Endothelial cell (in vitro differentiated cells): ENCODE results near the gene MATCAP1. TPM values are rescaled to one million over a fixed set of nuclear protein-coding genes. Genes with fewer than 3 reads are reported as not detected.

ENCODE experiments used
- DNase-seq: peaks from one replicate; pipeline ENCODE4 v3.0.0; 2021; ENCODE audit warnings: low spot score
- H3K27ac Mint-ChIP-seq: one replicate; pipeline ENCODE4 v1.8.0; 2021; ENCODE audit warnings: mixed read lengths, inconsistent platforms; ENCODE audit not compliant: unreplicated experiment
- H3K27me3 Mint-ChIP-seq: one replicate; pipeline ENCODE4 v1.8.0; 2021; ENCODE audit warnings: mild to moderate bottlenecking, moderate library complexity, mixed read lengths, inconsistent platforms; ENCODE audit not compliant: unreplicated experiment
- H3K36me3 Mint-ChIP-seq: one replicate; pipeline ENCODE4 v1.8.0; 2021; ENCODE audit warnings: mild to moderate bottlenecking, low read depth, mixed read lengths, inconsistent platforms; ENCODE audit not compliant: unreplicated experiment
- H3K4me1 Mint-ChIP-seq: one replicate; pipeline ENCODE4 v1.8.0; 2021; ENCODE audit warnings: mild to moderate bottlenecking, mixed read lengths, inconsistent platforms; ENCODE audit not compliant: unreplicated experiment
- H3K4me3 Mint-ChIP-seq: one replicate; pipeline ENCODE4 v1.8.0; 2021; ENCODE audit warnings: mild to moderate bottlenecking, mixed read lengths, inconsistent platforms; ENCODE audit not compliant: unreplicated experiment
- H3K9me3 Mint-ChIP-seq: one replicate; pipeline ENCODE4 v1.8.0; 2021; ENCODE audit warnings: mixed read lengths, inconsistent platforms; ENCODE audit not compliant: unreplicated experiment
- total RNA-seq: library from RNA; stranded (reverse); fragmentation: NEBNext Ultra II Directional; extraction: Animal tissue kit (Norgen Biotek cat#: 25700); gene quantifications from one replicate; pipeline ENCODE4 v1.2.1, GENCODE V29; 2021; ENCODE audit not compliant: unreplicated experiment
- TF ChIP-seq, protein P1 (sequence below): fragments of 200-600 bp; sonication (generic); IDR thresholded peaks from one replicate; pipeline ENCODE4 v1.5.0; 2021; ENCODE audit warnings: antibody characterized with exemption; ENCODE audit not compliant: unreplicated experiment

The MATCAP1 gene
- total RNA-seq, 1 donor from 2014 or later: 88.8 TPM

DNA sequence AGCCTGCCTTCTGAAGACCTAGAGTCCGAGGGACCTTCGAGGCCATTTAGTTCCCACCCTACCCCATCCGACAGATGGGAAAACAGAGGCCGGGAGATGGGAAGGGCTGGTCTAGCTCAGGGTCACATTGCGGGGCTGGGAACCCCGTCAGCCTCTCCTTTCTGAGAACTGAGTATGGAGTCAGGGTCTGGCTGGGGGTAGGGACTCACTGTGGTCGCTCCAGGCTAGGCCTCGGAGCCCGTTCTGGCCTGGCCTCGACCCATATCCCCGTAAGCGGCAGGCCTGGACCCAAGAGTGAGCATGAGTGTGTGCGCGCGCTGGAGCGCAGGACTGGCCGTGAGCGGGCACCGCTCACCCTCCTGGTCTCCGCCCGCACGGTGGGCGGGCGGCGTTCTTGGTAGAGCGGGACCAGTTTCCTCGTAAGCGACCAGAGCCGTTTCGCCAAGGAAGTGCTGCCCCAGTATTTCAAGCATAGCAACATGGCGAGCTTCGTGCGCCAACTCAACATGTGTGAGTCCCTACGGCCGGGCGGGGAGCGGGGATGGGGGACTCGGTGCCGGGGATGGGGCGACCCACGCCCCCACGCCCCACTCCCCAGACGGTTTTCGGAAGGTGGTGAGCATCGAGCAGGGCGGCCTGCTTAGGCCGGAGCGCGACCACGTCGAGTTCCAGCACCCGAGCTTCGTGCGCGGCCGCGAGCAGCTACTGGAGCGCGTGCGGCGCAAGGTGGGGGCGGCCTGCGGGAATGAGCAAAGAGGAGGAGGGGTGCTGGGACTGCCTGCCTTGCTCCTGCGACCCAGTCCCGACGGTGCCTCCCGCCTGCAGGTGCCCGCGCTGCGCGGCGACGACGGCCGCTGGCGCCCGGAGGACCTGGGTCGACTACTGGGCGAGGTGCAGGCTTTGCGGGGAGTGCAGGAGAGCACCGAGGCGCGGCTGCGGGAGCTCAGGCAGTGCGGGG lies 18.4 kb downstream of the MATCAP1 start:
- no peak overlapping the region for H3K4me3 Mint-ChIP-seq
- H3K9me3 Mint-ChIP-seq: no peaks in the 10 kb centered on the region
- DNase-seq: no peak
- H3K4me1 Mint-ChIP-seq: peaks cover 7% of the 10 kb centered on the region
- H3K27ac Mint-ChIP-seq: no peak overlapping the region
- H3K36me3 Mint-ChIP-seq: no peaks in the 10 kb centered on the region
- TF ChIP-seq, protein P1, sequence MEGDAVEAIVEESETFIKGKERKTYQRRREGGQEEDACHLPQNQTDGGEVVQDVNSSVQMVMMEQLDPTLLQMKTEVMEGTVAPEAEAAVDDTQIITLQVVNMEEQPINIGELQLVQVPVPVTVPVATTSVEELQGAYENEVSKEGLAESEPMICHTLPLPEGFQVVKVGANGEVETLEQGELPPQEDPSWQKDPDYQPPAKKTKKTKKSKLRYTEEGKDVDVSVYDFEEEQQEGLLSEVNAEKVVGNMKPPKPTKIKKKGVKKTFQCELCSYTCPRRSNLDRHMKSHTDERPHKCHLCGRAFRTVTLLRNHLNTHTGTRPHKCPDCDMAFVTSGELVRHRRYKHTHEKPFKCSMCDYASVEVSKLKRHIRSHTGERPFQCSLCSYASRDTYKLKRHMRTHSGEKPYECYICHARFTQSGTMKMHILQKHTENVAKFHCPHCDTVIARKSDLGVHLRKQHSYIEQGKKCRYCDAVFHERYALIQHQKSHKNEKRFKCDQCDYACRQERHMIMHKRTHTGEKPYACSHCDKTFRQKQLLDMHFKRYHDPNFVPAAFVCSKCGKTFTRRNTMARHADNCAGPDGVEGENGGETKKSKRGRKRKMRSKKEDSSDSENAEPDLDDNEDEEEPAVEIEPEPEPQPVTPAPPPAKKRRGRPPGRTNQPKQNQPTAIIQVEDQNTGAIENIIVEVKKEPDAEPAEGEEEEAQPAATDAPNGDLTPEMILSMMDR: no peak
- H3K27me3 Mint-ChIP-seq: peaks cover 39% of the 10 kb centered on the region

DNA sequence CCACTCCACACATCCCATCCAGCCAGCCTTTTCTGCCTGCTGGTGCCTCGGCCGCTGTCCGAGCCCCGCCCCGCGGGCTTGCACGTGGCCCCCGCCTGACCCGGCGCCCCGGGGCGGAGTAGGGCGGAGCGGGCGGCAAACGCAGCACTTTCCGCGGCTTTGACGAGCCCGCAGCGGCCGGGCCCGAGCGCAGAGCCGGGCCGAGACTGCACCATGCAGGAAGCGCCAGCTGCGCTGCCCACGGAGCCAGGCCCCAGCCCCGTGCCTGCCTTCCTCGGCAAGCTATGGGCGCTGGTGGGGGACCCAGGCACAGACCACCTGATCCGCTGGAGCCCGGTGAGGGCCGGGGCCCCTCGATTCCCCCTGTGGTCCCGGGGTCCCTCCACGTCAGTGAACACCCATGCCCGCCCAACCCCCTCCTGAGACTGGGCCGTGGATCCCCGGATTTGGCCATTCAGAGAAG lies 19.1 kb downstream of the MATCAP1 start, which contains the start of gene HSF4:
TSS of gene HSF4 (plus strand) at position 147 of the 463 bp plus-strand sequence. CDS start at position 214, 67 bp downstream.
- DNase-seq: no peak
- Mint-ChIP-seq H3K36me3 (no peaks in the 10 kb centered on the region), H3K4me3 (no peak within 1 kb of the TSS), H3K27me3 (peaks cover 37% of the 10 kb centered on the region), H3K4me1 (peaks cover 4% of the 10 kb centered on the region), H3K9me3 (no peaks in the 10 kb centered on the region), H3K27ac (no peak within 1 kb of the TSS)
- TF ChIP-seq, protein P1: no peak

DNA sequence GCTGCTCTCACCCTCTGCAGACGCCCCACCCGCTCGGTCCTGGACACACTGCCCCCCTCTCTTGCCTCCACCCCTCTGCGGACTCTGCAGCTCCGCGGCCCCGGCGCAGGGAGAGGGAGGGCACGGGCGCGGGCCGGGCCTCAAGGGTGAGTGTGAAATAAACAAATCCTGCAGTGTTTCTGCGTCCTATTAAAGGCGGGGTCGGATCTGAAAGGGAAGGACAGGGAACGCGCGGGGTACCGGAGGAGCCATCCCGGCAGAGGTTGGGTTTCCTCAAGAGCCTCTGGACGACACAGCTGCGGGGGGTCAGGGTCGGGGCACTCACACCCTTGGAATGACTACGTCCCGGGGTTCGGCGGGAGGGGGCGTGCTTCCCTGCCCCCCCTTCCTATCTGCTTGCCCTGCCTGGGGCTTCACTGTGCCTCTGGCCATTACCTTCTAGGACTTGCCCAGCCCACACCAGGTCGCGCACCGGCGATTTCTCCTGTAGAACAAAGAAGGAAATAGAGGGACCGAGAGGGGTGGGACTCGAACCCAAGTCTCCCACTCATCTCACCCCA lies 19.7 kb downstream of the MATCAP1 start:
- H3K36me3 Mint-ChIP-seq: no peaks in the 10 kb centered on the region
- H3K27me3 Mint-ChIP-seq: peaks cover 34% of the 10 kb centered on the region
- H3K4me1 Mint-ChIP-seq: peaks cover 4% of the 10 kb centered on the region
- TF ChIP-seq, protein P1: no peak
- no peak overlapping the region for H3K4me3 Mint-ChIP-seq
- H3K27ac Mint-ChIP-seq: no peak overlapping the region
- H3K9me3 Mint-ChIP-seq: no peaks in the 10 kb centered on the region
- no peak for DNase-seq

DNA sequence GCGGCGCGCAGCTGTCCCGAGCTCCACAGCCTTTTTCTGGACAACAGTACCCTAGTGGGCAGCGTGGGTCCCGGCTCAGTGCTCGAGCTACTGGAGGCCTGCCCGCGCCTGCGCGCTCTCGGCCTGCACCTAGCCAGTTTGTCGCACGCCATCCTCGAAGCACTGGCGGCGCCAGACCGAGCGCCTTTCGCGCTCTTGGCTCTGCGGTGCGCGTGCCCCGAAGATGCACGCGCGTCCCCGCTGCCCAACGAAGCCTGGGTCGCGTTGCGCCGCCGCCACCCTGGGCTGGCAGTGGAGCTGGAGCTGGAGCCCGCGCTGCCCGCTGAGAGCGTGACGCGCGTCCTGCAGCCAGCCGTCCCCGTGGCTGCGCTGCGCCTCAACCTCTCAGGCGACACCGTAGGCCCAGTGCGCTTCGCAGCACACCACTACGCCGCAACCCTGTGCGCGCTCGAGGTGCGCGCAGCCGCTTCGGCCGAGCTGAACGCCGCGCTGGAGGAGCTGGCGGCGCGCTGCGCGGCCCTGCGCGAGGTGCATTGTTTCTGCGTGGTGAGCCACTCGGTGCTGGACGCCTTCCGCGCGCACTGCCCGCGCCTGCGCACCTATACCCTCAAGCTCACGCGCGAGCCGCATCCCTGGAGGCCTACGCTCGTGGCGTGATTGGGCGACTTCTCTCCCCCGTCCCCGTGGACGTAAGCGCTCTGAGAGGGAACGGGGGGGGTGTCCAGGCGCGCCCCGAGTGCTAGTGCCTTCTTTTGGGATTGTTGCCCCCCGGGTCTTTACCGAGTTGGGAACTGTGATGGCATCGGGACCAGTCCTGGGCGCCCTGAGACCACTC lies 20.4 kb downstream of the MATCAP1 start:
- H3K36me3 Mint-ChIP-seq: peaks cover 3% of the 10 kb centered on the region
- TF ChIP-seq, protein P1: no peak
- DNase-seq: no peak
- H3K9me3 Mint-ChIP-seq: no peaks in the 10 kb centered on the region
- no peak overlapping the region for H3K4me3 Mint-ChIP-seq
- no peak overlapping the region for H3K27ac Mint-ChIP-seq
- peaks cover 33% of the 10 kb centered on the region for H3K27me3 Mint-ChIP-seq
- peaks cover 10% of the 10 kb centered on the region for H3K4me1 Mint-ChIP-seq
